HAP-1 (cell line): ENCODE measurements around the gene REP15.
"Not testable (repeated sequence)": the region's sequence is repeated elsewhere in the genome, so short reads cannot be mapped to it uniquely, and the experiment has no call there.

Source experiments
- DNase-seq, 2 experiments: peaks; one replicate each; pipeline ENCODE4 v3.0.0-alpha.2; 2016 to 2020; ENCODE audit warnings: low spot score in 2 of 2
- H3K27me3 ChIP-seq: fragments of 250-450 bp; sonication (Bioruptor Pico); 2 replicates; pipeline ENCODE4 v1.5.1; 2020; ENCODE audit warnings: low read depth, mild to moderate bottlenecking, moderate library complexity
- H3K36me3 ChIP-seq: fragments of 250-450 bp; sonication (Bioruptor Pico); replicated peaks from 2 replicates; pipeline ENCODE4 v1.5.1; 2020; ENCODE audit warnings: mild to moderate bottlenecking
- H3K4me1 ChIP-seq: fragments of 250-450 bp; sonication (Bioruptor Pico); 2 replicates; pipeline ENCODE4 v1.5.1; 2020; ENCODE audit warnings: mild to moderate bottlenecking
- H3K4me3 ChIP-seq: fragments of 250-450 bp; sonication (Bioruptor Pico); 2 replicates; pipeline ENCODE4 v1.5.1; 2020; ENCODE audit warnings: mild to moderate bottlenecking, moderate library complexity
- H3K9me3 ChIP-seq: fragments of 250-450 bp; sonication (Bioruptor Pico); 2 replicates; pipeline ENCODE4 v1.5.1; 2020; ENCODE audit warnings: mild to moderate bottlenecking, moderate library complexity
- in situ Hi-C: fragments of 300-500 bp; cut with MboI; formaldehyde crosslinking; loops from 3 replicates; pipeline ENCODE4 v1.14.3; 2020; ENCODE audit warnings: low sequenced_read_pairs, inconsistent platforms, mixed read lengths

REP15 gene

DNA sequence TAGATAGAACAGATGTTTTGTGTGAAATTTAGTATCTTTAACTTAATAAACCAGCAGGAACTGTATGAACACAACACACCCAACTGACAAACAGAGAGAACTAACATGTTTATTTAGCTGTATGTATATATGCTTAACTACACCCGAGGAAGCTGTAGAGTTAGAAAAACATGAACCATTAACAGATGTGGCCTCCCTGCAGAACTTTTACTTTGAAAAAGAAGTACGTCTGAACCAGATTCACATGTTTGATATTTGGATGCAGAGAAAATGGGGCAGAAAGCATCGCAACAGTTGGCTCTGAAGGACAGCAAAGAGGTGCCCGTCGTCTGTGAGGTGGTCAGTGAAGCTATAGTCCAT lies at the start of gene REP15:
REP15 (plus strand) TSS at position 155 of the 360 bp plus-strand sequence; CDS start at position 271, 116 bp downstream.
- in situ Hi-C loops = no loop called here
- no peak within 1 kb of the TSS for H3K4me3 ChIP-seq
- H3K4me1 ChIP-seq = no peaks in the 10 kb centered on the region
- DNase-seq = no peak
- H3K27me3 ChIP-seq = no peaks in the 10 kb centered on the region
- H3K9me3 ChIP-seq = no peaks in the 10 kb centered on the region
- H3K36me3 ChIP-seq = no peaks in the 10 kb centered on the region

GRCh38 chr12:27650011-27650410 lies 46.2 kb upstream of the REP15 start:
- Histone ChIP-seq H3K36me3 (no peaks in the 10 kb centered on the region), H3K9me3 (no peaks in the 10 kb centered on the region), H3K27me3 (no peaks in the 10 kb centered on the region), H3K4me3 (no peak overlapping the region), H3K4me1 (no peaks in the 10 kb centered on the region)
- DNase-seq = no peak
- in situ Hi-C loops = no loop called here

DNA sequence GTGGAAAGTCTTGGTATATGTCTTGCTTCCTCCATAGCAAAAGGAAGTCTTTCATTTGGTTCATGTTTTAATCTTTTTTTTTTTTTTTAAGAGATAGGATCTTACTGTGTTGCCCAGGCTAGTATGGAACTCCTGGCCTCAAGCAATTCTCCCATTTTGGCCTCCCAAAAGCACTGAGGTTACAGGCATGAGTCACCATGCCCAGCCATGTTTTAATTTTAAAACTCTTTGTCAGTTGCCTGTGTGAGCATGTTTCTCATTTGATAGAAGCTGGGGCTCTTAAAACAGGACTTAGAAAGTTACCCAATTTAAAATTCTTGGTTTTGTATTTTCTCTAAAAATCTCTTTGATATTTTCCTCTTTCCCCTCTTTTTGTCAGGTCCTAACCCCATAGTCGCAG lies 45.0 kb upstream of the REP15 start:
- in situ Hi-C loops = no loop called here
- Histone ChIP-seq H3K36me3 (no peaks in the 10 kb centered on the region), H3K9me3 (no peaks in the 10 kb centered on the region), H3K4me3 (no peak overlapping the region), H3K4me1 (no peaks in the 10 kb centered on the region), H3K27me3 (no peaks in the 10 kb centered on the region)
- no peak for DNase-seq

GRCh38 chr12:27652174-27652763 lies 44.0 kb upstream of the REP15 start:
- in situ Hi-C loops = no loop called here
- H3K4me1 ChIP-seq = no peaks in the 10 kb centered on the region
- no peaks in the 10 kb centered on the region for H3K36me3 ChIP-seq

GRCh38 chr12:27653661-27654060 lies 42.6 kb upstream of the REP15 start:
- DNase-seq = no peak
- H3K4me1 ChIP-seq = no peaks in the 10 kb centered on the region
- H3K36me3 ChIP-seq = no peaks in the 10 kb centered on the region
- no peaks in the 10 kb centered on the region for H3K9me3 ChIP-seq
- H3K4me3 ChIP-seq = no peak overlapping the region
- no peaks in the 10 kb centered on the region for H3K27me3 ChIP-seq
- in situ Hi-C loops = no loop called here

More at GRCh38 chr12:27652174-27652763, 44.0 kb upstream of the REP15 start:
- DNase-seq = peak; percentile 73 to 82
- Histone ChIP-seq H3K4me3 (no peak overlapping the region), H3K9me3 (no peaks in the 10 kb centered on the region), H3K27me3 (no peaks in the 10 kb centered on the region)

- H3K4me1 ChIP-seq, in situ Hi-C loops, DNase-seq, H3K36me3 ChIP-seq, H3K4me3 ChIP-seq, H3K27me3 ChIP-seq, H3K9me3 ChIP-seq: not testable (repeated sequence)
These were observed 40.8 kb upstream of the REP15 start for GRCh38 chr12:27655476-27655875.

DNA sequence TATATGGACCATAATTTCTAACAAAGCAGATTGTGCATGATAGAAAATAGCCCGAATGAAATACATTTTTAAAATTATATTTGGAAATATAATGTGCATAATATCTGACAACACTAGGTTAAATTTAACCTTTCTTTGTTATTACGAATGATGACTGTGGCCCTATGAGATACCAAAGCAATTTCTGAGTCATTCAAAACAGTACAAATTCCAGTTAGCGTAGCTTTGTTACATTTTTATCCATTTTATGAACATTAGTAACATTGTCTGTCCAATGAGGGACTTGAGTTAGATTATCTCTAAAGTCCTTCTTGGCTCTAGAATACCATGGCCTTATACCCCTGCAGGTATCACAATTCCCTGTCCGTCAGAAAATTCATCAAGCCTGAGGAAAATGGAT lies 39.0 kb upstream of the REP15 start:
- Histone ChIP-seq H3K36me3 (no peaks in the 10 kb centered on the region), H3K9me3 (no peaks in the 10 kb centered on the region), H3K27me3 (no peaks in the 10 kb centered on the region), H3K4me3 (no peak overlapping the region), H3K4me1 (no peaks in the 10 kb centered on the region)
- in situ Hi-C loops = no loop called here
- DNase-seq = no peak

GRCh38 chr12:27665704-27666103 lies 30.5 kb upstream of the REP15 start:
- Histone ChIP-seq H3K4me3 (no peak overlapping the region), H3K9me3 (no peaks in the 10 kb centered on the region), H3K4me1 (no peaks in the 10 kb centered on the region), H3K27me3 (no peaks in the 10 kb centered on the region), H3K36me3 (no peaks in the 10 kb centered on the region)
- in situ Hi-C loops = no loop called here
- DNase-seq = no peak

DNA sequence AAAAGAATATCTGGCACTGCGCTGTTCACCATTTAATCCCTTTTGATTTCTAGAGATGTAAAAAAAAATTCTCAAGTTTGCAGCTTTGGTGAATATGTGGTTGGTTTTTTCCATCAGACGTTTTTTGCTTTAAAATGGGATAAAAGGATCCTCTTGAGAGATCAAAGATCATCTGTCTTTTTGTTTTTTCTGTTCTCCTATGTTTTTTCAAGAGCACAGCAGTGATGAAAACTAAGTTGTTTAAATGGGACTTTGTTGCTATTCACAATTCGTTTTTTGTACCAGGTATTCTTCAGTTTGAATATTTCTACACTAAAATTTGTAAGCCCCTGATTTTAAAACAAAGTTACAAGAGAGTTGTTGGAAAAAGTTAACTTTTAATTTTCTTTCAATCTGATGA lies 29.7 kb upstream of the REP15 start:
- Histone ChIP-seq H3K27me3 (no peaks in the 10 kb centered on the region), H3K4me1 (no peaks in the 10 kb centered on the region), H3K36me3 (no peaks in the 10 kb centered on the region), H3K4me3 (no peak overlapping the region), H3K9me3 (no peaks in the 10 kb centered on the region)
- in situ Hi-C loops = no loop called here
- DNase-seq = no peak

DNA sequence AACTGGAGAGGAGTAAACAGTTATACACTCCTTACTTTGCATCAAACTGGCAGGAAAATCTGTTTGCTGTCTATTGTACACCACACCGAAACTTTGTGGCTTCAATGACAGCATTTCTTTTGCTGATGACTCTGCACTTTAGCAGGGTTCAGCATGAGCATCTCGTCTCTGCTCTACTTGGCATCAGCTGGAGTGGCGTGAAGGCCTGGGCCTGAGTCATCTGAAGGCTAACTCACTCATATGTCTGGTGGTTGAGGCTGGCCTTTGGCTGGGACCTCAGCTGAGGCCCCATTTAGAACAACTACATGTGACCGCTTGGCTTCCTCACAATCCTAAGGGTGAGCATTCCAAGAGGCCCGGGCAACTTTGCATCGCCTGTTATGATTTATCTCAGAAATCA lies 28.7 kb upstream of the REP15 start:
- H3K36me3 ChIP-seq = no peaks in the 10 kb centered on the region
- no peaks in the 10 kb centered on the region for H3K27me3 ChIP-seq
- DNase-seq = no peak
- no peaks in the 10 kb centered on the region for H3K9me3 ChIP-seq
- in situ Hi-C loops = no loop called here
- no peaks in the 10 kb centered on the region for H3K4me1 ChIP-seq
- H3K4me3 ChIP-seq = no peak overlapping the region

- no peak for DNase-seq
- H3K27me3 ChIP-seq = no peaks in the 10 kb centered on the region
- no peaks in the 10 kb centered on the region for H3K36me3 ChIP-seq
- H3K4me1 ChIP-seq = no peaks in the 10 kb centered on the region
- H3K9me3 ChIP-seq = no peaks in the 10 kb centered on the region
- in situ Hi-C loops = no loop called here
- H3K4me3 ChIP-seq = no peak overlapping the region
These were observed 24.2 kb upstream of the REP15 start for GRCh38 chr12:27672051-27672450.

GRCh38 chr12:27672643-27673042 lies 23.6 kb upstream of the REP15 start:
- in situ Hi-C loops = no loop called here

DNA sequence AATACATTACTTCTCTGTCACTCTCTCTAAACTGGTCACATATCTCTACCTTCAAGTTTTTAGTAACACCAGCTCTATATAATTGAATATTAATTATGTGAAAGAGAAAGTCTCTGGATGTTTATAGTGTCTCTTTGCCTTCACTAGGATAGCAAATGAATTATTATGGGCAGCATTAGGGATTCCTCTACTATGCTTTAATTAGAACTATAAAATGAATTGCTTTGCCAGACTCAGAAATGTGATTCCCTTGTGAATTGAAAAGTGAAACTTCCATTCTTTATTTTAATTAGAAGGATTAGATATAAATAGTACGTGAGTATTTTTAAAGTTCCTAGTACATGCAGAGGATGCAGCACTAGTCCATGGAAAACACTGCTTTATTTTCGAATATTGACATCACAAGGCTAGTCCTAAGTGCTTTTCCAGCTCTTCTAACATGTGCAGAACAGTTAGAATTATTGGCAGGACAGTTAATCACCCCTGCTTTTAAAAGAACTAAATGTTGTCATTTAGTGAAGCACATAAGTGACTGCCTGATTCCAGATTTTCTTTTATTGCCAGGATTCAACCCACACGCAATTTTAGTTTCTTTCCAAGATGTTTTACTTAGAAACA lies 23.0 kb upstream of the REP15 start:
- no peaks in the 10 kb centered on the region for H3K27me3 ChIP-seq
- in situ Hi-C loops = no loop called here

More at GRCh38 chr12:27672643-27673042, 23.6 kb upstream of the REP15 start:
- H3K9me3 ChIP-seq = no peaks in the 10 kb centered on the region
- no peaks in the 10 kb centered on the region for H3K36me3 ChIP-seq
- DNase-seq = no peak
- no peaks in the 10 kb centered on the region for H3K27me3 ChIP-seq
- no peak overlapping the region for H3K4me3 ChIP-seq
- H3K4me1 ChIP-seq = no peaks in the 10 kb centered on the region

DNA sequence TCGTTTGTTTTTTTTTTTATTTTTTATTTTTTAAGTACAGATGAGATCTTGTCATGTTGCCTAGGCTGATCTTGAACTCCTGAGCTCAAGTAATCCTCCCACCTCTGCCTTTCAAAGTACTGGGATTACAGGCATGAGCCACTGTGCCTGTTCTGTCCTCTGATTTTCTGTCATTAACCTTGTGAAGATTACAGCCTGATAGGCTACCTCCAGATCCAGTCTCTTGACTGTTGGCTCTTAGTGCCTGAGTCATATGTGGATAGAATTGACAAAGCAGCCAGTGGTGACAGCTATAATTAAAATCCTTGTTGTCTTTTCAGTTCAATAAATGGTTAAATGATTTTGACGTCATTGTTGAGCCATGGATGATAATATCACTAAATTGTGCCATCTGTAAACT lies 21.3 kb upstream of the REP15 start:
- in situ Hi-C loops = no loop called here
- H3K4me3 ChIP-seq = no peak overlapping the region
- no peak for DNase-seq
- H3K9me3 ChIP-seq = no peaks in the 10 kb centered on the region
- H3K4me1 ChIP-seq = peaks cover 10% of the 10 kb centered on the region
- H3K27me3 ChIP-seq = no peaks in the 10 kb centered on the region
- 0 out of 2 replicates have a peak, but pooled peaks cover under 1% of the 10 kb centered on the region for H3K36me3 ChIP-seq

More for the DNA sequence above, 23.0 kb upstream of the REP15 start:
- DNase-seq = no peak
- no peaks in the 10 kb centered on the region for H3K36me3 ChIP-seq
- no peaks in the 10 kb centered on the region for H3K9me3 ChIP-seq
- H3K4me1 ChIP-seq = no peaks in the 10 kb centered on the region
- H3K4me3 ChIP-seq = no peak overlapping the region

DNA sequence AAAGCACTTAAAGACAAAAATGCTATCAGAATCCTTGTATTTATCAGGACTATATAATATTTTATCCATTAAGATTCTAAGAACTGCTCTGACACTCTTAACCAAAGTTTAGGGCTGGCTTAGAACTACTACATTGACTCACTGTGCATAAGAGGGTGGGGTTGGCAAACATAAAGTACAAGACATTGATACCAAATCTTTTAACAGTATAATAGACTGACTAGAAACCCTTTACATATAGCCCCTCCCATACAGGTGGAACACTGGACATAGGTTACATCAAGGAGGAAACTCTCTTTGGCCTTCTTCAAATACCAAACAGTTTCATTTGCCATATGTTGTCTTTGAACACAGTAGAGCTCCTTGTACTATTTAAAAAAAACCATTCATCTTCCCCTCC lies 15.6 kb upstream of the REP15 start:
- peaks cover 30% of the 10 kb centered on the region for H3K4me1 ChIP-seq
- no peaks in the 10 kb centered on the region for H3K27me3 ChIP-seq
- no peak for DNase-seq
- H3K36me3 ChIP-seq = 0 out of 2 replicates have a peak, but pooled peaks cover 2% of the 10 kb centered on the region
- no peaks in the 10 kb centered on the region for H3K9me3 ChIP-seq
- no peak overlapping the region for H3K4me3 ChIP-seq
- in situ Hi-C loops = no loop called here
